ENCODE results near the gene DDAH2. TPM values are rescaled to one million over a fixed set of nuclear protein-coding genes. Genes with fewer than 3 reads are reported as not detected.

Gene DDAH2
- total RNA-seq, 1 experiment from 2014 or later, result 46.1 TPM

GRCh38 chr6:31689249-31690110, 39.6 kb downstream of the DDAH2 start:
- no peak for DNase-seq (ENCODE audit: low read depth)

GRCh38 chr6:31687860-31688693, 41.0 kb downstream of the DDAH2 start:
- DNase-seq (ENCODE audit: low read depth), result no peak

- no peak for DNase-seq (ENCODE audit: low read depth)
Measured at GRCh38 chr6:31687321-31687720, 41.8 kb downstream of the DDAH2 start.

- no peak for DNase-seq (ENCODE audit: low read depth)
Measured at GRCh38 chr6:31686483-31686882, 42.6 kb downstream of the DDAH2 start.

- DNase-seq (ENCODE audit: low read depth), result no peak
Measured at GRCh38 chr6:31683591-31683990, 45.5 kb downstream of the DDAH2 start.

- peak; percentile 49 for DNase-seq (ENCODE audit: low read depth)
Measured at GRCh38 chr6:31681135-31681671, 47.9 kb downstream of the DDAH2 start.

GRCh38 chr6:31680226-31681134, 48.6 kb downstream of the DDAH2 start, which contains the start of gene LY6G5C:
Gene LY6G5C (minus strand): TSS chr6:31681067. CDS start chr6:31680373, 694 bp downstream.
- peak; percentile 90 for DNase-seq (ENCODE audit: low read depth)

- no peak for DNase-seq (ENCODE audit: low read depth)
Measured at GRCh38 chr6:31677955-31678354, 51.1 kb downstream of the DDAH2 start.

Other genes starting within 250 kb of the DDAH2 start
- 24.9 and 27.3 TPM in 2 replicates for gene MICB, start 231.2 kb downstream of the DDAH2 start, total RNA-seq (2014; rRNA removed; shearing (Covaris generic))
- not detected in 2 replicates for gene MCCD1, start 200.3 kb downstream of the DDAH2 start, total RNA-seq (2014; rRNA removed; shearing (Covaris generic))
- gene DDX39B, start 187.3 kb downstream of the DDAH2 start, total RNA-seq (2014; rRNA removed; shearing (Covaris generic)), result 678 and 762 TPM in 2 replicates
- 1.5 TPM in 1 of 2 replicates, not detected in the other for gene ATP6V1G2, start 182.7 kb downstream of the DDAH2 start, total RNA-seq (2014; rRNA removed; shearing (Covaris generic))
- gene NFKBIL1, start 181.7 kb downstream of the DDAH2 start, total RNA-seq (2014; rRNA removed; shearing (Covaris generic)), result 16.2 and 21.5 TPM in 2 replicates
- 0.11 TPM in 1 of 2 replicates, not detected in the other for gene LTA, start 157.0 kb downstream of the DDAH2 start, total RNA-seq (2014; rRNA removed; shearing (Covaris generic))
- gene TNF, start 153.7 kb downstream of the DDAH2 start, total RNA-seq (2014; rRNA removed; shearing (Covaris generic)), result 1.4 and 4.0 TPM in 2 replicates
- 2.1 TPM in 1 of 2 replicates, not detected in the other for gene LTB, start 146.9 kb downstream of the DDAH2 start, total RNA-seq (2014; rRNA removed; shearing (Covaris generic))
- 0.09 and 3.5 TPM in 2 replicates for gene LST1, start 143.0 kb downstream of the DDAH2 start, total RNA-seq (2014; rRNA removed; shearing (Covaris generic))
- gene NCR3, start 136.3 kb downstream of the DDAH2 start, total RNA-seq (2014; rRNA removed; shearing (Covaris generic)), result not detected in 2 replicates
- gene AIF1, start 114.1 kb downstream of the DDAH2 start, total RNA-seq (2014; rRNA removed; shearing (Covaris generic)), result not detected in 2 replicates
- gene PRRC2A, start 108.6 kb downstream of the DDAH2 start, total RNA-seq (2014; rRNA removed; shearing (Covaris generic)), result 50.1 and 51.9 TPM in 2 replicates
- gene BAG6, start 76.6 kb downstream of the DDAH2 start, total RNA-seq (2014; rRNA removed; shearing (Covaris generic)), result 256 and 287 TPM in 2 replicates
- 0.18 and 1.4 TPM in 2 replicates for gene APOM, start 73.4 kb downstream of the DDAH2 start, total RNA-seq (2014; rRNA removed; shearing (Covaris generic))
- 15.9 and 18.0 TPM in 2 replicates for gene C6orf47, start 68.5 kb downstream of the DDAH2 start, total RNA-seq (2014; rRNA removed; shearing (Covaris generic))
- 32.9 and 40.2 TPM in 2 replicates for gene GPANK1, start 64.3 kb downstream of the DDAH2 start, total RNA-seq (2014; rRNA removed; shearing (Covaris generic))
- 328 and 376 TPM in 2 replicates for gene CSNK2B, start 63.2 kb downstream of the DDAH2 start, total RNA-seq (2014; rRNA removed; shearing (Covaris generic))
- 0.91 and 6.3 TPM in 2 replicates for gene LY6G5B, start 59.3 kb downstream of the DDAH2 start, total RNA-seq (2014; rRNA removed; shearing (Covaris generic))
- 1.8 TPM in 1 of 2 replicates, not detected in the other for gene LY6G5C, start 48.2 kb downstream of the DDAH2 start, total RNA-seq (2014; rRNA removed; shearing (Covaris generic))
- 55.2 and 64.4 TPM in 2 replicates for gene ABHD16A, start 26.0 kb downstream of the DDAH2 start, total RNA-seq (2014; rRNA removed; shearing (Covaris generic))
- not detected in 2 replicates for gene LY6G6F, start 22.4 kb downstream of the DDAH2 start, total RNA-seq (2014; rRNA removed; shearing (Covaris generic))
- gene LY6G6D, start 14.0 kb downstream of the DDAH2 start, total RNA-seq (2014; rRNA removed; shearing (Covaris generic)), result not detected in 2 replicates
- not detected in 2 replicates for gene LY6G6C, start 7.6 kb downstream of the DDAH2 start, total RNA-seq (2014; rRNA removed; shearing (Covaris generic))
- not detected in 2 replicates for gene MPIG6B, start 5.9 kb downstream of the DDAH2 start, total RNA-seq (2014; rRNA removed; shearing (Covaris generic))
- 1,198 and 1,241 TPM in 2 replicates for gene CLIC1, start 7.2 kb upstream of the DDAH2 start, total RNA-seq (2014; rRNA removed; shearing (Covaris generic))
- gene MSH5, start 10.7 kb upstream of the DDAH2 start, total RNA-seq (2014; rRNA removed; shearing (Covaris generic)), result 19.9 and 20.9 TPM in 2 replicates
- 0.27 and 1.6 TPM in 2 replicates for gene SAPCD1, start 33.4 kb upstream of the DDAH2 start, total RNA-seq (2014; rRNA removed; shearing (Covaris generic))
- gene VWA7, start 48.0 kb upstream of the DDAH2 start, total RNA-seq (2014; rRNA removed; shearing (Covaris generic)), result 0.34 TPM in 1 of 2 replicates, not detected in the other
- gene VARS1, start 66.5 kb upstream of the DDAH2 start, total RNA-seq (2014; rRNA removed; shearing (Covaris generic)), result 77.3 and 80.3 TPM in 2 replicates
- gene LSM2, start 77.7 kb upstream of the DDAH2 start, total RNA-seq (2014; rRNA removed; shearing (Covaris generic)), result 91.8 and 146 TPM in 2 replicates
- gene HSPA1L, start 86.0 kb upstream of the DDAH2 start, total RNA-seq (2014; rRNA removed; shearing (Covaris generic)), result 0.12 and 0.80 TPM in 2 replicates
- gene HSPA1A, start 86.2 kb upstream of the DDAH2 start, total RNA-seq (2014; rRNA removed; shearing (Covaris generic)), result 148 and 171 TPM in 2 replicates
- gene HSPA1B, start 98.4 kb upstream of the DDAH2 start, total RNA-seq (2014; rRNA removed; shearing (Covaris generic)), result 194 and 206 TPM in 2 replicates
- 46.6 and 51.0 TPM in 2 replicates for gene NEU1, start 133.5 kb upstream of the DDAH2 start, total RNA-seq (2014; rRNA removed; shearing (Covaris generic))
- not detected in 2 replicates for gene SLC44A4, start 149.7 kb upstream of the DDAH2 start, total RNA-seq (2014; rRNA removed; shearing (Covaris generic))
- gene EHMT2, start 168.4 kb upstream of the DDAH2 start, total RNA-seq (2014; rRNA removed; shearing (Covaris generic)), result 72.8 and 80.6 TPM in 2 replicates
- gene ZBTB12, start 172.8 kb upstream of the DDAH2 start, total RNA-seq (2014; rRNA removed; shearing (Covaris generic)), result 7.5 and 9.8 TPM in 2 replicates
- 0.24 and 1.5 TPM in 2 replicates for gene C2, start 198.4 kb upstream of the DDAH2 start, total RNA-seq (2014; rRNA removed; shearing (Covaris generic))
- 0.18 and 0.86 TPM in 2 replicates for gene CFB, start 216.8 kb upstream of the DDAH2 start, total RNA-seq (2014; rRNA removed; shearing (Covaris generic))
- gene NELFE, start 229.7 kb upstream of the DDAH2 start, total RNA-seq (2014; rRNA removed; shearing (Covaris generic)), result 180 and 195 TPM in 2 replicates
- 59.7 and 62.5 TPM in 2 replicates for gene SKIC2, start 229.9 kb upstream of the DDAH2 start, total RNA-seq (2014; rRNA removed; shearing (Covaris generic))
- 24.3 and 26.0 TPM in 2 replicates for gene DXO, start 242.8 kb upstream of the DDAH2 start, total RNA-seq (2014; rRNA removed; shearing (Covaris generic))